GM21360 (cell line): Measurements from ENCODE around the gene GHDC.
"Not testable (repeated sequence)": the region's sequence is repeated elsewhere in the genome, so short reads cannot be mapped to it uniquely, and the experiment has no call there.

Experiments used
- ATAC-seq: cut with Tn5 transposase; IDR thresholded peaks from one replicate; pipeline ENCODE4 v1.9.1; 2021; ENCODE audit warnings: mild to moderate bottlenecking, moderate library complexity; ENCODE audit not compliant: unreplicated experiment

GHDC gene

GRCh38 chr17:42203354-42203753, 9.1 kb upstream of the GHDC start:
- ATAC-seq, result no peak

GRCh38 chr17:42202696-42203095, 8.4 kb upstream of the GHDC start:
- no peak for ATAC-seq

GRCh38 chr17:42202159-42202558, 7.9 kb upstream of the GHDC start:
- ATAC-seq, result no peak

- no peak for ATAC-seq
These were observed 7.1 kb upstream of the GHDC start for GRCh38 chr17:42201458-42201772.

- no peak for ATAC-seq
These were observed 6.6 kb upstream of the GHDC start for GRCh38 chr17:42200706-42201457.

GRCh38 chr17:42199416-42200011, 5.2 kb upstream of the GHDC start:
- ATAC-seq, result no peak

GRCh38 chr17:42198897-42199296, 4.6 kb upstream of the GHDC start:
- no peak for ATAC-seq

GRCh38 chr17:42197564-42198156, 3.4 kb upstream of the GHDC start:
- no peak for ATAC-seq

- ATAC-seq, result no peak
These were observed 902 bp downstream of the GHDC start for GRCh38 chr17:42193216-42193968.

GRCh38 chr17:42192189-42193126, 1.8 kb downstream of the GHDC start:
- ATAC-seq, result no peak

GRCh38 chr17:42191275-42191608, 3.1 kb downstream of the GHDC start:
- no peak for ATAC-seq

- ATAC-seq, result no peak
These were observed 3.6 kb downstream of the GHDC start for GRCh38 chr17:42190491-42191274.

- ATAC-seq, result no peak
These were observed 4.7 kb downstream of the GHDC start for GRCh38 chr17:42189651-42189965.

GRCh38 chr17:42188749-42189650, 5.3 kb downstream of the GHDC start:
- ATAC-seq, result no peak

- no peak for ATAC-seq
These were observed 6.5 kb downstream of the GHDC start for GRCh38 chr17:42187833-42188232.

GRCh38 chr17:42186191-42186590, 8.1 kb downstream of the GHDC start:
- ATAC-seq, result not testable (repeated sequence)

GRCh38 chr17:42185621-42185930, 8.7 kb downstream of the GHDC start:
- no peak for ATAC-seq

- ATAC-seq, result no peak
These were observed 9.3 kb downstream of the GHDC start, which contains the start of gene HCRT for GRCh38 chr17:42184713-42185620. Gene HCRT (minus strand): TSS chr17:42185452. CDS start chr17:42185365, 87 bp downstream.
